K562 (cell line): ENCODE results near the gene SZT2. TPM values are rescaled to one million over a fixed set of nuclear protein-coding genes. Genes with fewer than 3 reads are reported as not detected.

Experiments used
- CXXC5 ChIP-seq: fragments of 250-450 bp; sonication (Bioruptor Pico); IDR thresholded peaks from 2 replicates; pipeline ENCODE4 v1.8.0; 2022; ENCODE audit warnings: inconsistent platforms, mild to moderate bottlenecking, moderate library complexity
- DIDO1 ChIP-seq: fragments of 450-650 bp; IDR thresholded peaks from 2 replicates; pipeline ENCODE4 v1.6.1; 2016; ENCODE audit warnings: low read depth, missing biosample characterization, missing genetic modification characterization
- KLF10 ChIP-seq: fragments of 250-450 bp; sonication (Bioruptor Pico); IDR thresholded peaks from 2 replicates; pipeline ENCODE4 v1.6.1; 2021; ENCODE audit warnings: matching md5 sums
- SIN3B ChIP-seq: fragments of 450-650 bp; IDR thresholded peaks from 2 replicates; pipeline ENCODE4 v1.6.1; 2017; ENCODE audit warnings: low read depth, mild to moderate bottlenecking, moderate library complexity
- polyA plus RNA-seq, 8 experiments: library from polyadenylated mRNA; depleted of rRNA in 4 of 8; stranded (reverse) in 5 of 8; unstranded in 3 of 8; fragments of >200 nt; fragmentation: Nextera tagmentation in 2 of 8; fragmentation: Illumina TruSeq in 1 of 8; extraction: Ambion mirVana in 2 of 8; extraction: Trizol in 1 of 8; gene quantifications; 2 replicates each; pipeline versions ENCODE4 v1.2.1 to v1.2.3, GENCODE V29; 2011 to 2014; ENCODE audit warnings: inconsistent platforms in 1 of 8, missing spikeins in 1 of 8
- total RNA-seq, 7 experiments: library from RNA; depleted of rRNA in 6 of 7; stranded (reverse); fragments of >200 nt in 6 of 7; fragmentation: Illumina TruSeq in 2 of 7; extraction: Trizol in 2 of 7; gene quantifications; 2 replicates each; pipeline versions ENCODE4 v1.2.1 to v1.2.3, GENCODE V29; 2011 to 2021; ENCODE audit warnings: low replicate concordance in 1 of 7
- TF ChIP-seq, protein P1 (sequence below): fragments of 450-650 bp; formaldehyde crosslinking; IDR thresholded peaks from 2 replicates; pipeline ENCODE4 v1.4.0; 2020; ENCODE audit warnings: mild to moderate bottlenecking, mixed read lengths
- TF ChIP-seq, protein P2 (sequence below): fragments of 450-650 bp; IDR thresholded peaks from 2 replicates; pipeline ENCODE4 v1.6.1; 2018; ENCODE audit warnings: mild to moderate bottlenecking, low read depth; ENCODE audit not compliant: partially characterized antibody
- TF ChIP-seq, protein P3 (sequence below): fragments of 450-650 bp; IDR thresholded peaks from 2 replicates; pipeline ENCODE4 v1.6.1; 2017; ENCODE audit warnings: antibody characterized with exemption, mild to moderate bottlenecking
- TF ChIP-seq, protein P4 (sequence below): sonication (generic); formaldehyde crosslinking; IDR thresholded peaks from 2 replicates; pipeline ENCODE4 v1.8.0; 2022; ENCODE audit warnings: mild to moderate bottlenecking, missing genetic modification reagents
- TF ChIP-seq, protein P5 (sequence below): fragments of 450-650 bp; IDR thresholded peaks from 2 replicates; pipeline ENCODE4 v1.7.1; 2018; ENCODE audit warnings: mild to moderate bottlenecking, low read depth; ENCODE audit not compliant: partially characterized antibody
- TF ChIP-seq, protein P6 (sequence below), 2 experiments: IDR thresholded peaks; 2 replicates each; pipeline ENCODE4 v1.6.1; 2012; ENCODE audit warnings: improper control_type of control experiment in 2 of 2, low read depth in 2 of 2, low read length in 2 of 2, borderline replicate concordance in 1 of 2
- TF ChIP-seq, protein P7 (sequence below): fragments of 450-650 bp; IDR thresholded peaks from 2 replicates; pipeline ENCODE4 v1.6.1; 2016; ENCODE audit warnings: missing biosample characterization, missing genetic modification characterization

The SZT2 gene
- total and polyA plus RNA-seq, 9 of the 15 experiments (the other 6 are each of a cell fraction or from before 2014, with no cell fraction given): 0.88 to 31.0 (median 12.8) TPM

DNA sequence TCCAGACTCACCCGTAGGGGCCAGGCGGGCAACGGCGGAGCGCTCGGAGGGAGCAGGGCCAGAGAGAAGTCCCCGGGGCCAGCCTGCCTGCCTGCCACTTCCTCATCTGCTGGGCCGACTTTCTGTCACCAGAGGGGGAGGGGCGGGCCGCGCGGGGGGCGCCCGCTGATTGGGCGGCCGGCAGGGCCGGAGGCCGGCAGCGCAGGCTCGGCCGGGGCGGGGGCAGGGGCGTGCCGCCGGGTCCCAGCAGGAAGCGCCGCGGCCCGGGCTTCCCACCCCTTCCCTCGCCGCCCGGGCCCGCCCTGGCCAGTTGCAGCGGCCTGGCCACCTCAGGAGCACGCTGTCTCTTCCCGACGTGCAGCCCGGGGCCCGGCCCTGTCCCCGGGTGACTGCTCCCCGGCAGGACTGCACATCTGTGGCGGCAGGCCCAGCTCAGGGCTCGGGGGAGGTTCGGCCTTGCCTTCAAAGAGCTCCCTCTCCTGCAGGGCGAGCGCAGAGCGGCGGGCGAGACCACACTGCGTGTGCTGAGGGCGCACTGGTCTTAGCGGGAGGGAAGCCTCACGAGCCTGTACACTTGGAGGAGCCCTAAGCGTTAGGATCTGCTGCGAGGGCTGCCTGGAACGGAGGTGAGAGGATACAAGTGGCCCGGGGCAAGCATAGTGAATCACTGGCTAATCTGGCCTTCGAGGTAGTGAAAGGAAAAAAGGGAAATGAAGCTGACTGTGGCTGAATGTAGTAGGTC is 21.6 kb upstream of the SZT2 start, which contains the start of gene ELOVL1 (continued):
- TF ChIP-seq, protein P1, sequence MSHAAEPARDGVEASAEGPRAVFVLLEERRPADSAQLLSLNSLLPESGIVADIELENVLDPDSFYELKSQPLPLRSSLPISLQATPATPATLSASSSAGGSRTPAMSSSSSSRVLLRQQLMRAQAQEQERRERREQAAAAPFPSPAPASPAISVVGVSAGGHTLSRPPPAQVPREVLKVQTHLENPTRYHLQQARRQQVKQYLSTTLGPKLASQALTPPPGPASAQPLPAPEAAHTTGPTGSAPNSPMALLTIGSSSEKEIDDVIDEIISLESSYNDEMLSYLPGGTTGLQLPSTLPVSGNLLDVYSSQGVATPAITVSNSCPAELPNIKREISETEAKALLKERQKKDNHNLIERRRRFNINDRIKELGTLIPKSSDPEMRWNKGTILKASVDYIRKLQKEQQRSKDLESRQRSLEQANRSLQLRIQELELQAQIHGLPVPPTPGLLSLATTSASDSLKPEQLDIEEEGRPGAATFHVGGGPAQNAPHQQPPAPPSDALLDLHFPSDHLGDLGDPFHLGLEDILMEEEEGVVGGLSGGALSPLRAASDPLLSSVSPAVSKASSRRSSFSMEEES: no peak
- TF ChIP-seq, protein P2, sequence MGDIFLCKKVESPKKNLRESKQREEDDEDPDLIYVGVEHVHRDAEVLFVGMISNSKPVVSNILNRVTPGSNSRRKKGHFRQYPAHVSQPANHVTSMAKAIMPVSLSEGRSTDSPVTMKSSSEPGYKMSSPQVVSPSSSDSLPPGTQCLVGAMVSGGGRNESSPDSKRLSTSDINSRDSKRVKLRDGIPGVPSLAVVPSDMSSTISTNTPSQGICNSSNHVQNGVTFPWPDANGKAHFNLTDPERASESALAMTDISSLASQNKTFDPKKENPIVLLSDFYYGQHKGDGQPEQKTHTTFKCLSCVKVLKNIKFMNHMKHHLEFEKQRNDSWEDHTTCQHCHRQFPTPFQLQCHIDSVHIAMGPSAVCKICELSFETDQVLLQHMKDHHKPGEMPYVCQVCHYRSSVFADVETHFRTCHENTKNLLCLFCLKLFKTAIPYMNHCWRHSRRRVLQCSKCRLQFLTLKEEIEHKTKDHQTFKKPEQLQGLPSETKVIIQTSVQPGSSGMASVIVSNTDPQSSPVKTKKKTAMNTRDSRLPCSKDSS: no peak
- TF ChIP-seq, protein P3, sequence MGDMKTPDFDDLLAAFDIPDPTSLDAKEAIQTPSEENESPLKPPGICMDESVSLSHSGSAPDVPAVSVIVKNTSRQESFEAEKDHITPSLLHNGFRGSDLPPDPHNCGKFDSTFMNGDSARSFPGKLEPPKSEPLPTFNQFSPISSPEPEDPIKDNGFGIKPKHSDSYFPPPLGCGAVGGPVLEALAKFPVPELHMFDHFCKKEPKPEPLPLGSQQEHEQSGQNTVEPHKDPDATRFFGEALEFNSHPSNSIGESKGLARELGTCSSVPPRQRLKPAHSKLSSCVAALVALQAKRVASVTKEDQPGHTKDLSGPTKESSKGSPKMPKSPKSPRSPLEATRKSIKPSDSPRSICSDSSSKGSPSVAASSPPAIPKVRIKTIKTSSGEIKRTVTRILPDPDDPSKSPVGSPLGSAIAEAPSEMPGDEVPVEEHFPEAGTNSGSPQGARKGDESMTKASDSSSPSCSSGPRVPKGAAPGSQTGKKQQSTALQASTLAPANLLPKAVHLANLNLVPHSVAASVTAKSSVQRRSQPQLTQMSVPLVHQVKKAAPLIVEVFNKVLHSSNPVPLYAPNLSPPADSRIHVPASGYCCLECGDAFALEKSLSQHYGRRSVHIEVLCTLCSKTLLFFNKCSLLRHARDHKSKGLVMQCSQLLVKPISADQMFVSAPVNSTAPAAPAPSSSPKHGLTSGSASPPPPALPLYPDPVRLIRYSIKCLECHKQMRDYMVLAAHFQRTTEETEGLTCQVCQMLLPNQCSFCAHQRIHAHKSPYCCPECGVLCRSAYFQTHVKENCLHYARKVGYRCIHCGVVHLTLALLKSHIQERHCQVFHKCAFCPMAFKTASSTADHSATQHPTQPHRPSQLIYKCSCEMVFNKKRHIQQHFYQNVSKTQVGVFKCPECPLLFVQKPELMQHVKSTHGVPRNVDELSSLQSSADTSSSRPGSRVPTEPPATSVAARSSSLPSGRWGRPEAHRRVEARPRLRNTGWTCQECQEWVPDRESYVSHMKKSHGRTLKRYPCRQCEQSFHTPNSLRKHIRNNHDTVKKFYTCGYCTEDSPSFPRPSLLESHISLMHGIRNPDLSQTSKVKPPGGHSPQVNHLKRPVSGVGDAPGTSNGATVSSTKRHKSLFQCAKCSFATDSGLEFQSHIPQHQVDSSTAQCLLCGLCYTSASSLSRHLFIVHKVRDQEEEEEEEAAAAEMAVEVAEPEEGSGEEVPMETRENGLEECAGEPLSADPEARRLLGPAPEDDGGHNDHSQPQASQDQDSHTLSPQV: peak; percentile 95
- TF ChIP-seq, protein P4, sequence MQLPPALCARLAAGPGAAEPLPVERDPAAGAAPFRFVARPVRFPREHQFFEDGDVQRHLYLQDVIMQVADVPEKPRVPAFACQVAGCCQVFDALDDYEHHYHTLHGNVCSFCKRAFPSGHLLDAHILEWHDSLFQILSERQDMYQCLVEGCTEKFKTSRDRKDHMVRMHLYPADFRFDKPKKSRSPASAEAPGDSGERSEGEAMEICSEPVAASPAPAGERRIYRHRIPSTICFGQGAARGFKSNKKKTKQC (CRISPR knock-in tag): peak; percentile 92
- TF ChIP-seq DIDO1 (peak; percentile 20; the same call in 1 of the 2 replicates), CXXC5 (peak; percentile 95), KLF10 (no peak), SIN3B (peak; percentile 74)
- TF ChIP-seq, protein P5, sequence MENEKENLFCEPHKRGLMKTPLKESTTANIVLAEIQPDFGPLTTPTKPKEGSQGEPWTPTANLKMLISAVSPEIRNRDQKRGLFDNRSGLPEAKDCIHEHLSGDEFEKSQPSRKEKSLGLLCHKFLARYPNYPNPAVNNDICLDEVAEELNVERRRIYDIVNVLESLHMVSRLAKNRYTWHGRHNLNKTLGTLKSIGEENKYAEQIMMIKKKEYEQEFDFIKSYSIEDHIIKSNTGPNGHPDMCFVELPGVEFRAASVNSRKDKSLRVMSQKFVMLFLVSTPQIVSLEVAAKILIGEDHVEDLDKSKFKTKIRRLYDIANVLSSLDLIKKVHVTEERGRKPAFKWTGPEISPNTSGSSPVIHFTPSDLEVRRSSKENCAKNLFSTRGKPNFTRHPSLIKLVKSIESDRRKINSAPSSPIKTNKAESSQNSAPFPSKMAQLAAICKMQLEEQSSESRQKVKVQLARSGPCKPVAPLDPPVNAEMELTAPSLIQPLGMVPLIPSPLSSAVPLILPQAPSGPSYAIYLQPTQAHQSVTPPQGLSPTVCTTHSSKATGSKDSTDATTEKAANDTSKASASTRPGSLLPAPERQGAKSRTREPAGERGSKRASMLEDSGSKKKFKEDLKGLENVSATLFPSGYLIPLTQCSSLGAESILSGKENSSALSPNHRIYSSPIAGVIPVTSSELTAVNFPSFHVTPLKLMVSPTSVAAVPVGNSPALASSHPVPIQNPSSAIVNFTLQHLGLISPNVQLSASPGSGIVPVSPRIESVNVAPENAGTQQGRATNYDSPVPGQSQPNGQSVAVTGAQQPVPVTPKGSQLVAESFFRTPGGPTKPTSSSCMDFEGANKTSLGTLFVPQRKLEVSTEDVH: peak; percentile 38
- TF ChIP-seq, protein P6, sequence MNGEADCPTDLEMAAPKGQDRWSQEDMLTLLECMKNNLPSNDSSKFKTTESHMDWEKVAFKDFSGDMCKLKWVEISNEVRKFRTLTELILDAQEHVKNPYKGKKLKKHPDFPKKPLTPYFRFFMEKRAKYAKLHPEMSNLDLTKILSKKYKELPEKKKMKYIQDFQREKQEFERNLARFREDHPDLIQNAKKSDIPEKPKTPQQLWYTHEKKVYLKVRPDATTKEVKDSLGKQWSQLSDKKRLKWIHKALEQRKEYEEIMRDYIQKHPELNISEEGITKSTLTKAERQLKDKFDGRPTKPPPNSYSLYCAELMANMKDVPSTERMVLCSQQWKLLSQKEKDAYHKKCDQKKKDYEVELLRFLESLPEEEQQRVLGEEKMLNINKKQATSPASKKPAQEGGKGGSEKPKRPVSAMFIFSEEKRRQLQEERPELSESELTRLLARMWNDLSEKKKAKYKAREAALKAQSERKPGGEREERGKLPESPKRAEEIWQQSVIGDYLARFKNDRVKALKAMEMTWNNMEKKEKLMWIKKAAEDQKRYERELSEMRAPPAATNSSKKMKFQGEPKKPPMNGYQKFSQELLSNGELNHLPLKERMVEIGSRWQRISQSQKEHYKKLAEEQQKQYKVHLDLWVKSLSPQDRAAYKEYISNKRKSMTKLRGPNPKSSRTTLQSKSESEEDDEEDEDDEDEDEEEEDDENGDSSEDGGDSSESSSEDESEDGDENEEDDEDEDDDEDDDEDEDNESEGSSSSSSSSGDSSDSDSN (IDR thresholded peaks at IDR 0.05; ENCODE audit: borderline replicate concordance in 1 of 2, low read depth in 2 of 2, low read length in 2 of 2): peak; percentile 86 to 96; a peak in 2 of 4 replicates
- TF ChIP-seq, protein P7, sequence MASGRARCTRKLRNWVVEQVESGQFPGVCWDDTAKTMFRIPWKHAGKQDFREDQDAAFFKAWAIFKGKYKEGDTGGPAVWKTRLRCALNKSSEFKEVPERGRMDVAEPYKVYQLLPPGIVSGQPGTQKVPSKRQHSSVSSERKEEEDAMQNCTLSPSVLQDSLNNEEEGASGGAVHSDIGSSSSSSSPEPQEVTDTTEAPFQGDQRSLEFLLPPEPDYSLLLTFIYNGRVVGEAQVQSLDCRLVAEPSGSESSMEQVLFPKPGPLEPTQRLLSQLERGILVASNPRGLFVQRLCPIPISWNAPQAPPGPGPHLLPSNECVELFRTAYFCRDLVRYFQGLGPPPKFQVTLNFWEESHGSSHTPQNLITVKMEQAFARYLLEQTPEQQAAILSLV (tag): no peak
